LNCaP clone FGC (cell line): ENCODE data around the gene DHRS1.

ENCODE experiments used
- DNase-seq: peaks from one replicate; pipeline ENCODE4 v3.0.0-alpha.2; 2011; ENCODE audit warnings: low read depth
- H3K4me3 ChIP-seq: 2 replicates; pipeline ENCODE4 v1.5.1; 2011; ENCODE audit warnings: mild to moderate bottlenecking, low read depth, low read length, control low read depth
- TF ChIP-seq, protein P1 (sequence below): IDR thresholded peaks from 2 replicates; pipeline ENCODE4 v1.5.1; 2012; ENCODE audit warnings: mild to moderate bottlenecking; ENCODE audit not compliant: control insufficient read depth, insufficient read depth; ENCODE audit errors: extremely low read depth

DHRS1 gene

GRCh38 chr14:24274101-24274543, 25.5 kb downstream of the DHRS1 start:
- H3K4me3 ChIP-seq: no peak overlapping the region
- TF ChIP-seq, protein P1, sequence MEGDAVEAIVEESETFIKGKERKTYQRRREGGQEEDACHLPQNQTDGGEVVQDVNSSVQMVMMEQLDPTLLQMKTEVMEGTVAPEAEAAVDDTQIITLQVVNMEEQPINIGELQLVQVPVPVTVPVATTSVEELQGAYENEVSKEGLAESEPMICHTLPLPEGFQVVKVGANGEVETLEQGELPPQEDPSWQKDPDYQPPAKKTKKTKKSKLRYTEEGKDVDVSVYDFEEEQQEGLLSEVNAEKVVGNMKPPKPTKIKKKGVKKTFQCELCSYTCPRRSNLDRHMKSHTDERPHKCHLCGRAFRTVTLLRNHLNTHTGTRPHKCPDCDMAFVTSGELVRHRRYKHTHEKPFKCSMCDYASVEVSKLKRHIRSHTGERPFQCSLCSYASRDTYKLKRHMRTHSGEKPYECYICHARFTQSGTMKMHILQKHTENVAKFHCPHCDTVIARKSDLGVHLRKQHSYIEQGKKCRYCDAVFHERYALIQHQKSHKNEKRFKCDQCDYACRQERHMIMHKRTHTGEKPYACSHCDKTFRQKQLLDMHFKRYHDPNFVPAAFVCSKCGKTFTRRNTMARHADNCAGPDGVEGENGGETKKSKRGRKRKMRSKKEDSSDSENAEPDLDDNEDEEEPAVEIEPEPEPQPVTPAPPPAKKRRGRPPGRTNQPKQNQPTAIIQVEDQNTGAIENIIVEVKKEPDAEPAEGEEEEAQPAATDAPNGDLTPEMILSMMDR: no peak
- no peak for DNase-seq

DNA sequence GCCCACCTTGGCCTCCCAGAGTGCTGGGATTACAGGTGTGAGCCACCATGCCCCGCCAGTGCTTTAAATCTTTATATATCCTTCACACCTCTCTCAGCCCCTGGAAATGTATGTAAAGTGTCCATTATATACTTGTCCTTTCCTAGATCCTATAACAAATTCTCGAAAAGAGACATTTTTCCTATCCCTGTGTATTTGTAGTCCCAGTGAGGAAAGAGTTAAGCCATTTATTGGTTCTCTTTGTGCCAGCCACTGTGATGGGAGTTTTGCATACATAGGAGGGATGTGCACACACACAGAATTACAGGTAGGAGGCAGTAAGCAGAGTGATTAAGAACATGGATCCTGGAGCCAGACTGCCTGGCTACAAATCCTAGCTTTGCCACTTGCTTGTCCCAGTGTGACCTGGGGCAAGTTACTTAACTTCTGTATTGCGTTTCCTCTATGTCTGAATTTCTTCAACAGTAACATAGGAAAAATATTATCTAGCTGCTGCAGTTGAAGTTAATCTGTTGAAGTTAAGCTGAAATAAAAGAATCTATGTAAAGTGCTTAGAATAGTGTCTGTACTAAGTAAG, 26.1 kb downstream of the DHRS1 start:
- TF ChIP-seq, protein P1: peak; percentile 43
- H3K4me3 ChIP-seq: no peak overlapping the region
- DNase-seq: peak; percentile 30

DNA sequence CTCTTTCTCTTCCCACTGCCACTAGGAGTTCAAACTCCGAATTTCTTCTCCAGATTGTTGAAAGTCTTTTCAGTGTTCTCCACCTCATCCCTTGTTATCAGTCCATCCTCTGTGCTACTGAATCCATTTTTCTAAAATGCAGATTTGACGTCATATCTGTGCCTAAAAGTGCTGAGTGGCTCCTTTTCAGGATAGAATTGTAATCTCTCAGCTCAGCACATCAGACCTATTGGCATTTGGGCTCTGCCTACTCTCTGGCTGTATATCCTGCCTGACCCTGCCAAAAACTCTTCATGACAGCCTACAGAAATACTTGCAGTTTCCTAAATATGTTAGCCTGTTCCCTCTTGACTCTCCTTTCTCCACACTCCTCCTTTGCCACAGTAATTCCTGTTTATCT, 27.1 kb downstream of the DHRS1 start:
- TF ChIP-seq, protein P1: no peak
- DNase-seq: no peak
- H3K4me3 ChIP-seq: no peak overlapping the region

- TF ChIP-seq, protein P1: no peak
- no peak for DNase-seq
- H3K4me3 ChIP-seq: peak overlapping the region; percentile 89
Observed at GRCh38 chr14:24271834-24272263, 27.7 kb downstream of the DHRS1 start.

DNA sequence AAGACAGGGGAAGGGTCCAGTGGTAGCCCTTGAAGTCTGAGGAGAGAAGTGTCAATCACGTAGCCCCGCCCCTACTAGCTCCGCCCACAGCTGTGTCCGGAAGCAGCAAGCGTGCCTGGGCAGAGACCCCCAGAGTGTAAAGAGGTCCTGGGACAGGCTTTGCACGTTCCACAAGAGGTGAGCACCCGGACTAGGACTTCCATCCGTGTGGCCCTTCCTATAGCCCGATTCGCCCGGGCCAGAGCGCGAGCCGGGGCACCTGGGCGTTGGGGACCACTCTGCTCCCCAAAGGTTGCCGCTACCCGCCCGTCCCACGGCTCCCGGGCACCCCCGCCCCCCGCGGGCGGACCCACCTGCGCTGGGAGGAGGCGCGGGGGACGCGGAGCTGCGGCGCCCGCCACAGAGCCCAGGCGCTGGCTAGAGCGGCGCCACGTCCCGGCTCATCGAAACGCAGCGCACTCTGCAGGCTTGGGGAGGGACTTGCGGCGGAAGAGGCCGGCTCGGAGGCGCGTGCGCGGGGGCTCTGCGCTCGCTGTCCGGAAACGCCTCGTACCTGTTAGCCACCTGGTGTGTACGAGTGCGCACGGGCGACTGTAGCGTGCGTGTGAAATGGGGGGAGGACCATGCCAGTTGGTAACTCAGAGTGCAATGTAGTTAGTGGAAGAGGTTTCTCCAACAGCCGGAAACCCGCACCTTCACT, 28.3 kb downstream of the DHRS1 start, which contains the start of gene RABGGTA:
Gene RABGGTA (minus strand): TSS at position 464 of the 700 bp plus-strand sequence. CDS start 482 bp downstream, outside the sequence.
- peak within 1 kb of the TSS; percentile 89 for H3K4me3 ChIP-seq
- TF ChIP-seq, protein P1: peak; percentile 97
- peak; percentile 75 for DNase-seq

DNA sequence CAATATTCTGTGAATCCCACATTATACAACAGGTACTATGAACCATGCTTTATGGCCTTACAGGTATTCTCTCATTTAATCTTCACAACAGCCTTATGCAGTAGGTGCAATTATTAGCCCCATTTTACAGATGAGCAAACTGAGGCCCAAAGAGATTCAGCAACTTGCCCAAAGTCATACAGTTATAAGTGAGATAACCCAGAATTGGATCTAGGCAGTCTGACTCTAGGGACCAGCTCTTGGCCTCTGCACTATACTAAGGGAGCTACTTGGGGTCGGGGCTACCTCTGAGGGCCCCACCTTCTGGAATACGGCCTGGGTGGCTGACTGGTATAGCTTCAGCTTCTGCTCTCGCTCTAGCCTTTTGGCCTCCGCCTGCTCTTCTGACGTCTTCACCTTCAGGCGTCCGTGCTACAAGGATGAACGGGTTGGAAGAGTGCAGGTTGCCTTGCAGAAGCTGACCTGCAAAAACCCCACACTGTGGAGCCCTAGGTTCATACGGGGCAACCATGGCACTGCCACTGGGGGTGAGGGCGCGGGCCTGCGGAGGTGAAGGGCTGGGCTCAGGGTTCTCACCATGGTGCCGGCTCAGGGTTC, 28.9 kb downstream of the DHRS1 start:
- no peak for DNase-seq
- TF ChIP-seq, protein P1: no peak
- peak overlapping the region; percentile 89 for H3K4me3 ChIP-seq
